ENCODE measurements around the gene ARHGAP33.

Gene ARHGAP33

DNA sequence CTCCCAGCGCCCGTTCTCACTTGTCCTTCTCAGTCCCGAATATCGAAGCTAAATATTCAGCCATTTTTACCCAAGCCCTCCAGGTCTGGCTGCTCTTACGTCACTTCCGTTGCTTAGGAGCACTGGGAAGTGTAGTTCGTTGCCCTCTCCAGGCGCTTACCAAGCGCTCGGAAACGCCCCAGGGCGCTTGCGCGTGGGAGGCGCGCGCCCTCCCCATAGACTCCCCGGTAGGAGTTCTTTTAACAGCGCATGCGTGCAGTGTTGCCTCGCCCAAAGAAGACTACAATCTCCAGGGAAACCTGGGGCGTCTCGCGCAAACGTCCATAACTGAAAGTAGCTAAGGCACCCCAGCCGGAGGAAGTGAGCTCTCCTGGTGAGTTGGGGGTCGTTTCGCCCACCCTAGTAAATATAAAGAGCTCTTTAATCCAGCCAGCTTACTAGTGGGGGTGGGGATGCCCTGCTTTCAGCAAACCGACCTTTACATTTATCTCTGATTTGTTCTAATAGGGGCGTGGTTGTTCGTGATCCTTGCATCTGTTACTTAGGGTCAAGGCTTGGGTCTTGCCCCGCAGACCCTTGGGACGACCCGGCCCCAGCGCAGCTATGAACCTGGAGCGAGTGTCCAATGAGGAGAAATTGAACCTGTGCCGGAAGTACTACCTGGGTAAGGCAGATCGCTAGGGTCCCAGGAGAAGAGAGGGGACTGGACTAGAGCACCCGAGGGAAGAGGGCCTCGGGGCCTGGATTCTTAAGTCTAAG is 29.9 kb upstream of the ARHGAP33 start, which contains the start of the genes PSENEN and U2AF1L4:
TSS of gene PSENEN (plus strand) at position 324 of the 759 bp plus-strand sequence. CDS start at position 604, 280 bp downstream.
TSS of gene U2AF1L4 (minus strand) at position 91 of the 759 bp plus-strand sequence. CDS start at position 64, 27 bp downstream.
- H3K9me3 Mint-ChIP-seq: no peaks in the 10 kb centered on the region
- H3K4me3 Mint-ChIP-seq: peak within 1 kb of the TSS; percentile 97
- H3K27me3 Mint-ChIP-seq: no peaks in the 10 kb centered on the region
- intact Hi-C loops (cut with micrococcal nuclease): loop anchor here (5.0 to 10.0 kb wide), 3 partner anchors 101 to 307 kb away; partner anchors contain the start of genes COX6B1, ETV2, HCST and NFKBID
- H3K36me3 Mint-ChIP-seq (ENCODE audit: low read depth): peaks cover 76% of the 10 kb centered on the region
- peaks cover 73% of the 10 kb centered on the region for H3K4me1 Mint-ChIP-seq (ENCODE audit: low read depth)
- peak within 1 kb of the TSS; percentile 99 for H3K27ac Mint-ChIP-seq

DNA sequence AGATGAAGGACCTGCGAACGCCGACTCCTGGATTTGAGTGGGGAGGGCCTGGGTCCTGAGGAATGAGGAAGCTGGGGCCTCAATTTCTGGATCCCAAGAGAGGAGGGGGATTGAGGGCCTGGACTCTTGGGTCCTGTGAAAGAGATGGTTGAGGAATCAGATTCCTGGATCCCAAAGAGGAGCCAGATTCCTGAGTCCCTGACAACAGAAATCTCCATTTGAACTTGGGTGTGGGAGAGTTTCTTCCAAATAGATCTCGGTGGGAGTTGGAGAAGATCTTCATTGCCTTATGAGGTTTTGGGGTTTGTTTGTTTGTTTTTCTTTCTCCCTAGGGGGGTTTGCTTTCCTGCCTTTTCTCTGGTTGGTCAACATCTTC is 29.3 kb upstream of the ARHGAP33 start:
- Mint-ChIP-seq H3K36me3 (ENCODE audit: low read depth) (peaks cover 70% of the 10 kb centered on the region), H3K4me3 (peak overlapping the region; percentile 97), H3K27me3 (no peaks in the 10 kb centered on the region), H3K4me1 (ENCODE audit: low read depth) (peaks cover 70% of the 10 kb centered on the region), H3K9me3 (no peaks in the 10 kb centered on the region), H3K27ac (peak overlapping the region; percentile 99)
- intact Hi-C loops (cut with micrococcal nuclease): loop anchor here (5.0 to 10.0 kb wide), 3 partner anchors 101 to 306 kb away; partner anchors contain the start of genes COX6B1, ETV2, HCST and NFKBID

DNA sequence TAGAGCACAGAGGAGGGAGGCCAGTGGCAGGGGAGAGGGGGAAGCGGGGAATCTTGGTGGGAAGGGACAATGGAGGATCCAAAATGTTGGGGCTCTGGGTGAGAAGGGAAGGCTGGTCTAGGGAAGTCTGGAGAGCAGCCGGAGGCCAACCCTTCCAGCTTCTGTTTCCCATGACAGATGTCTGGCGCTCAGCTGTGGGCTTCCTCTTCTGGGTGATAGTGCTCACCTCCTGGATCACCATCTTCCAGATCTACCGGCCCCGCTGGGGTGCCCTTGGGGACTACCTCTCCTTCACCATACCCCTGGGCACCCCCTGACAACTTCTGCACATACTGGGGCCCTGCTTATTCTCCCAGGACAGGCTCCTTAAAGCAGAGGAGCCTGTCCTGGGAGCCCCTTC is 28.8 kb upstream of the ARHGAP33 start:
- peak overlapping the region; percentile 97 for H3K4me3 Mint-ChIP-seq
- peaks cover 70% of the 10 kb centered on the region for H3K4me1 Mint-ChIP-seq (ENCODE audit: low read depth)
- H3K36me3 Mint-ChIP-seq (ENCODE audit: low read depth): peaks cover 69% of the 10 kb centered on the region
- H3K27me3 Mint-ChIP-seq: no peaks in the 10 kb centered on the region
- H3K9me3 Mint-ChIP-seq: no peaks in the 10 kb centered on the region
- peak overlapping the region; percentile 99 for H3K27ac Mint-ChIP-seq
- intact Hi-C loops (cut with micrococcal nuclease): loop anchor here (5.0 to 10.0 kb wide), 3 partner anchors 102 to 306 kb away; partner anchors contain the start of genes COX6B1, ETV2, HCST and NFKBID

DNA sequence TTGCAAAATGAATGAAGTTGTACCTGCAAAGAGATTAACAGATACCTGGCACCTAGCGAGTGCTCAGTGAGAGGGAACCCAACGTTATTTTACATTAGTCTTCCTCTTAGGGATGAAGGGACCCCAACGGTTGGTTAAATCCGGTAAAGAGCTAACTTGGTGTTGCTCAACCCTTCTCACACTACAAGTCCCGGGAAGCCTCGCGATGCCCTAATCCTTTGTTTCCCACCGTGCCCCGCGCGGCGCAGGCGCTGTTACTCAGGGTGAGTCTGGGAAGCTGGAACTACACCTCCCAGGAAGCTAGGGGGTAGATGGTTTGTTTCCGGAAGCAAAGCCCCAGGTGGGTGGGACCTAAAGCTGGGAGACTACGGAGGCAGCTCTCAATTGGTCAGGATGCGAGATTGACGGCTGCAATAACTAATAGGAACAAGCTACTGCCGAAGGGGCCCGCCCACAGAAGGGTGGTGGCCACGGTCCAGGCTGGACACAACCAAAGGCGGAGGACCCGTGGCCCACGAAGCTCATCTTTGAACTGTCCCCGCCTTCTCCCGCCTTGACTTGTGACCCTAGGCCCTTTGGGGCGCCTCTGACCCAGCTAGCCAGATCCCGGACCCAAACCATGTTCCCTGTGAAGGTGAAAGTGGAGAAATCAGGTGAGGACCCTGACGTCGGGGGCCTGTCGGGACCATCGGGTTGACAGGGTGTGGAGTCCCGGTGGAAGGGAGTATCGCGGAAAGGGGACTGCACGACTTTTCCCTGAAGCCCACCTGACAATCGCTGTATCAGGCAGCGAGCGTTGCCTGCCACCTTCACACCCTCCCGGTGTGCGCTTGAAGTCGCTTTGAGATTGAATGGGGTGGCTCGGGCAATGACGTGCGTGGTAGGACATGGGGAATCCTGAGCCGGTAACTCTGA is 27.0 kb upstream of the ARHGAP33 start, which contains the start of gene LIN37:
TSS of gene LIN37 (plus strand) at position 471 of the 915 bp plus-strand sequence. CDS start at position 620, 149 bp downstream.
- H3K27me3 Mint-ChIP-seq: no peaks in the 10 kb centered on the region
- peaks cover 64% of the 10 kb centered on the region for H3K4me1 Mint-ChIP-seq (ENCODE audit: low read depth)
- H3K27ac Mint-ChIP-seq: peak within 1 kb of the TSS; percentile 86
- peaks cover 71% of the 10 kb centered on the region for H3K36me3 Mint-ChIP-seq (ENCODE audit: low read depth)
- no peaks in the 10 kb centered on the region for H3K9me3 Mint-ChIP-seq
- H3K4me3 Mint-ChIP-seq: peak within 1 kb of the TSS; percentile 92
- intact Hi-C loops (cut with micrococcal nuclease): loop anchor here (1.0 to 10.0 kb wide), 6 partner anchors 10 to 304 kb away; partner anchors contain the start of genes COX6B1, ETV2, HCST and NFKBID

DNA sequence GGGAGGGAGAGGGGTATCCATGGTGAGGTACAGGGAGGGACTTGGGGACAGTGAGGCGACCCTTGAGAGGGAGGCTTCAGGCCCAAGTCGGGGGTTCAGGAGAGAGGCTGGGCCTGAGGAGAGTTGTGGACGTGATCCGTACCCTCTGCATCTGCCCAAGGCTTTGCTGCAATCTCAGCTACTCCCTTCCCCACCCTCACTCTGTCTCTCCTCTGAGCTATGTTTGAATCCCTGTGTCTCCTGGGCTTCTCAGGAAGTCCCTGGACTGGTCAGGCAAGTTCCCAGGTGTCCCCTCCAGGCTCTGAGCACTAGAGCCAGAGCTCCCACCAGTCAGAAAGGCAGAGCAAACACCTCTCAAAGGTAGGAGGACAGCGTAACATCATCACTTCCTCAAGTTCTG is 25.2 kb upstream of the ARHGAP33 start:
- H3K27ac Mint-ChIP-seq: peak overlapping the region; percentile 86
- peaks cover 58% of the 10 kb centered on the region for H3K4me1 Mint-ChIP-seq (ENCODE audit: low read depth)
- intact Hi-C loops (cut with micrococcal nuclease): no loop called here
- no peaks in the 10 kb centered on the region for H3K9me3 Mint-ChIP-seq
- H3K27me3 Mint-ChIP-seq: peaks cover 11% of the 10 kb centered on the region
- H3K4me3 Mint-ChIP-seq: no peak overlapping the region
- H3K36me3 Mint-ChIP-seq (ENCODE audit: low read depth): peaks cover 73% of the 10 kb centered on the region

DNA sequence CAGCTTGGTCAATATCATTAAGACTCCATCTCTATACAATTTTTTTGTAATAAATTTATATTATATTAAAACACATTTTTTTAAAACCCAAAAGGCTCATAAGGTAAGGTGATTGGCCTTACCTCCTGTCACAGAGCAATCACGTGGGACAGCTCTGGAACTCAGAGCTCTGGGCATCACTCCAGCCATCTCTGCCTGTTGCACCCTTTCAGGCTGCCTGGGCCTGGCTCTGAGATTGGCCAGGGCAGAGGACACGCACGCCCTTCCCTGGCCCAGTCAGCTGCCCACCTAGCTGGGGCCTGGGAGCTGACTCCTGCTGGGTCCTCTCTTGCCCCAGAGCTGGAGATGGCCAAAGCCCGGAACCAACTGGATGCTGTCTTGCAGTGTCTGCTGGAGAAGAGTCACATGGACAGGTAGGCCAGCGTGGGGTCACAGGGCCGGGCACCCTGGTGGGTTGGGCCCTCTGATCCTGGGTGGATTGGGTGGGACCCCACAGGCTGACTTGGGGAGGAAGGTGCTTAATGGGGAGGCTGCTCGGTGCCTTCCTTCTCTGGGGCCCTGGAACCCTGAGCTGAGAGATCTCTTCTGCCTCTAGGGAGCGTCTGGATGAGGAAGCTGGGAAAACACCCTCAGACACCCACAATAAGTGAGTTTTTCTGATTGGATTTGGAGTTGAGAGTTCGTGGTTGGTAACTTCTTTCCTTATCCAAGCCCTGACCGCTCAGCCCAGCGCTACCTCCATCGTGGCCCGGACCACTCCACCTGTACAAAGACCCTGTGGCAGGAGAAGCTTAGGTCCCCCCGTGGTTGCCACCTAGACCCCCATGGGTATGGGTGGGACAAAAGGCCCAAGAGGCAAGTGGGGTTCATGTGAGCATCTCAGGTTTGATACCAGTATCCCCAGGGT is 23.3 kb upstream of the ARHGAP33 start:
- Mint-ChIP-seq H3K36me3 (ENCODE audit: low read depth) (peaks cover 65% of the 10 kb centered on the region), H3K27me3 (peaks cover 29% of the 10 kb centered on the region), H3K4me3 (no peak overlapping the region), H3K4me1 (ENCODE audit: low read depth) (peaks cover 58% of the 10 kb centered on the region), H3K27ac (no peak overlapping the region), H3K9me3 (no peaks in the 10 kb centered on the region)
- intact Hi-C loops (cut with micrococcal nuclease): no loop called here

DNA sequence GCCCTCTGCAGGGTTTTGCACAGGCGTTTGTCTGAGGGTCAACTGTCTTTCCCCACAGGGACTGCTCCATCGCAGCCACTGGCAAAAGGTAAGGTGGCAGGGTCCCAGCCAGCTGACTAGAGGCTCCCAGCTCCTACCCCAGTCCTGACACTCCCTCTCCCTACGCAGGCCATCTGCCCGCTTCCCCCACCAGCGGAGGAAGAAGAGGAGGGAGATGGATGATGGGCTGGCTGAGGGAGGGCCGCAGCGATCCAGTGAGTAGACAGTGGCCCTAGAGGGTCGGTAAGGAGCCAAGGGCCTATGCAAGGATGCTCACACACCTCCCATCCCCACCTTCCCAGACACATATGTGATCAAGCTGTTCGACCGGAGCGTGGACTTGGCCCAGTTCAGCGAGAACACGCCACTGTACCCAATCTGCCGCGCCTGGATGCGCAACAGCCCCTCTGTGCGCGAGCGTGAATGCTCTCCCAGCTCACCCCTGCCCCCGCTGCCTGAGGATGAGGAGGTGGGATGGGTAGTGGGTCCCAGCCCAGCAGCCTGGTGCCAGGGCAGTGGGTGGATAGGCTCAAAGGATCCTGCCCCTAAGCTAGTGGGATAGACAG is 22.5 kb upstream of the ARHGAP33 start:
- Mint-ChIP-seq H3K4me3 (no peak overlapping the region), H3K27ac (no peak overlapping the region), H3K36me3 (ENCODE audit: low read depth) (peaks cover 64% of the 10 kb centered on the region), H3K27me3 (peaks cover 30% of the 10 kb centered on the region), H3K4me1 (ENCODE audit: low read depth) (peaks cover 60% of the 10 kb centered on the region), H3K9me3 (no peaks in the 10 kb centered on the region)
- intact Hi-C loops (cut with micrococcal nuclease): no loop called here

DNA sequence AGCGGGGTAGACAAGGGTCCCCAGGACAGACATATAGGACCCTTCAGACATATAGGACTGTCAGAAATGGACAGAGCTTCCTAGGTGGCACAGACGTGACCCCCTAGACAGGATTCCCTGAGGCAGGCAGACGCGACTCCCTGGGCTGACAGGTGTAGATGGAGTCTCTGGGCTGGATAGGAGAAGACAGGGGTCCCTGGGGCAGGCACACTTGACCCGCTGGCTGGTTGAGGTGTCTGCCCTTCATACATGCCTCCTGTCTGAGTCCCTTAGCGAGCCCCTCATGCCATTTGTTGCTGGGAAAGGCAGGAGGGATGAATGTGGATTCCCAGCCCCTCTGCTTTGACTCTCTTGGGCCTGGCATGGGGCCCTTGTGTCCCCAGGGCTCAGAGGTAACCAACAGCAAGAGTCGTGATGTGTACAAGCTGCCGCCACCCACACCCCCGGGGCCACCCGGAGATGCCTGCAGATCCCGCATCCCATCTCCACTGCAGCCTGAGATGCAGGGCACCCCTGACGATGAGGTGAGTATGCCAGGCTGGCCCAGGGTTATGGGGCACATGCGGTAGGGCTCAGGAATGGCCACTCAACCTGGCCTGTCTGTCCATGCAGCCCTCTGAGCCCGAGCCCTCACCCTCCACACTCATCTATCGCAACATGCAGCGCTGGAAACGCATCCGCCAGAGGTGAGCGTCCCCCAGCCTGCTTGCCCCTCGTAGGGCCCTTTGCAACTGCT is 21.6 kb upstream of the ARHGAP33 start:
- peaks cover 63% of the 10 kb centered on the region for H3K36me3 Mint-ChIP-seq (ENCODE audit: low read depth)
- peaks cover 30% of the 10 kb centered on the region for H3K27me3 Mint-ChIP-seq
- H3K4me3 Mint-ChIP-seq: no peak overlapping the region
- intact Hi-C loops (cut with micrococcal nuclease): no loop called here
- no peak overlapping the region for H3K27ac Mint-ChIP-seq
- H3K4me1 Mint-ChIP-seq (ENCODE audit: low read depth): peaks cover 57% of the 10 kb centered on the region
- no peaks in the 10 kb centered on the region for H3K9me3 Mint-ChIP-seq

DNA sequence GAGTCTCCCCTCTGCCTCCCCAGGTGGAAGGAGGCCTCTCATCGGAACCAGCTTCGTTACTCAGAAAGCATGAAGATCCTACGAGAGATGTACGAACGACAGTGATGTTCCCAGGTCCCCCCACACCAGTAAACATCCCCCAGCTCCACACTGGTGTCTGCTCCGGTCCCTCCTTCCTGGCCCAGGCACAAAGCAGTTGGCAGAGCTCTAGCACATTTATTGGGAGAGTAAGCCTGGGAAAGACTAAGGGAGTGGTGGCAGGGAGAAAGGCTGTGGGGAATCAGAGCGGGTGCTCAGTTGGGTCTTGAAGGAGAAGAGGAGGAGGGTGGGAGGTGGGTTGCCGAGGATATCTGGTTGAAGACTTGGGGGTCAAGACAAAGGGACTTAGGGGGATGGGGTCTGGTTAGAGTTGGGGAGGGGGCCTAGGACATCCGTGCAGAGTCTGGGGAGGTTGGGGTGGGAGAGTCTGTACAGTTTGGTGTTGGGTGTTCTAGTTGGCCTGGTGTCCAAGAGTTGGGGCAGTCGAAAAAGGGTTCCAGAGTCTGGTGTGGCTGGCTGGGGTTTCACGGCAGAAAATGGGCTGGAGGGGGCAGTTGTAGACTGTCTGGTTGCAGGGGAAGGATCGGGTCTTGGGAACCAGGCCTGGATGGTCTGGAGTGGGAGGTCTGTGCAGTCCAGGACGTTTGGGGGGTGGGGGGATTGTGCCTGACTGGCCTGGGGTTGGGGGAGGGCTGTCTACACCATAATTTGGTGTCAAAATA is 20.8 kb upstream of the ARHGAP33 start:
- Mint-ChIP-seq H3K27ac (peak overlapping the region; percentile 25), H3K4me1 (ENCODE audit: low read depth) (peaks cover 57% of the 10 kb centered on the region), H3K9me3 (no peaks in the 10 kb centered on the region), H3K27me3 (peaks cover 30% of the 10 kb centered on the region), H3K4me3 (peak overlapping the region; percentile 51), H3K36me3 (ENCODE audit: low read depth) (peaks cover 68% of the 10 kb centered on the region)
- intact Hi-C loops (cut with micrococcal nuclease): no loop called here

DNA sequence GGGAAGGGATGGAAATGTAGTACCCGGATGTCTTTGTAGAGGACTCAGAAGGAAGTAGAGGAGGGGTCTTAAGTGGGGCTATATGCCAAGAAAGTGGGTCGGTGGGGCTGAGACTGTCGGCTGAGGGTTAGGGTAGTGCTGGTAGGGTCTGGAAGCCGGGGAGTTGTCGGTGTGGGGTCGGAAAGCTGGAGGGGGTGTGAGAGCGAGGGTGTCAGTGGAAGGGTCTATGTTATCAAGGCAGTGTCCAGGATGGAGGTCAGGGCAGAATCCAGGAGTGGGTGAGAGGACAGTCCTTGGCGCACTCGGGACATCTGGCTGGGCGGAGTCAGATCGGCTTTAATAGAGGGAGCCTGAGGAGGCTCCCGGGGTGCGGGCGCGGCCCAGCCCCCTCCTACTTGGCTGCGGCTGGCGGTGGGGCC is 20.2 kb upstream of the ARHGAP33 start:
- peaks cover 54% of the 10 kb centered on the region for H3K4me1 Mint-ChIP-seq (ENCODE audit: low read depth)
- intact Hi-C loops (cut with micrococcal nuclease): no loop called here
- H3K4me3 Mint-ChIP-seq: peak overlapping the region; percentile 51
- H3K36me3 Mint-ChIP-seq (ENCODE audit: low read depth): peaks cover 68% of the 10 kb centered on the region
- peaks cover 30% of the 10 kb centered on the region for H3K27me3 Mint-ChIP-seq
- H3K27ac Mint-ChIP-seq: peak overlapping the region; percentile 25
- H3K9me3 Mint-ChIP-seq: no peaks in the 10 kb centered on the region

DNA sequence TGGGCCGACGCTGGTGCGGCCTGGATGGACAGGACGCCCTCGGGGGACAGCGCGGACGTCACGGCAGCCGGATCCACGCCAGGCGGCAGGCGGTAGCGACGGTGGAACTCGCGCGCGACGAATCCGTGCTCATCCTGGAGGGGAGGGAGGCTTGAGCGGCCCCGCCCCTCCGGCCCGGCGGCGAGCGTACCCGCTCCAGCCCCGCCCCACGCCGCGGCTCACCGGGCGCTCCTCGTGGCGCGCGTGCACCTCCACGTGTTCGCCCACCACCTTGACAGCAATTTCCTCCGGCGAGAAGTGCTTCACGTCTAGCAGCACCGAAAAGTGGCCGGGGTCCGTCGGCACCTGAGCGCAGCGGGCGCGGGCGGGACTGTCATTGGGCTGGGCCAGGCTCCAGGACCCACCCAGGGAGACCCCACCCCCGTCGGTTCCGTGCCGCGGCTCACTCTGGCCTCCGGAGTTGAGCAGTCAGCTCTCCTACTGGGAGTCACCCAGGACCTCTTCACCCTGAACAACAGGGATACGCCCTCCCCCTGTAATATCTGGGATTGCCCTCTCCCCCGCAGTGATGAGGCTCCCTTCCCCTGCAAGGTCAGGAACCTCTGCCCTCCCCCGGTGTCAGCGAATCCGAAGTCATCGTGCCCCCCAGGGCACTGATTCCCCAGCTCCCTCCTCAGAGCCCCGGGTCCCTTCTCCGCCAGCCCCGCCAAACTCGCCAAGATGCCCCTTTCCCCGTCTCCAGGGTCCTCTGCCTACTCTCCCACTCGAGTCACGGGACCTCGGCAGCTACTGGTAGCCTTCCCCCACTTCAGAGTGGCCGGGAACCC is 19.6 kb upstream of the ARHGAP33 start:
- peaks cover 50% of the 10 kb centered on the region for H3K4me1 Mint-ChIP-seq (ENCODE audit: low read depth)
- no peaks in the 10 kb centered on the region for H3K9me3 Mint-ChIP-seq
- H3K27me3 Mint-ChIP-seq: peaks cover 30% of the 10 kb centered on the region
- intact Hi-C loops (cut with micrococcal nuclease): no loop called here
- peak overlapping the region; percentile 91 for H3K4me3 Mint-ChIP-seq
- H3K36me3 Mint-ChIP-seq (ENCODE audit: low read depth): peaks cover 71% of the 10 kb centered on the region
- peak overlapping the region; percentile 88 for H3K27ac Mint-ChIP-seq

Measured in dendritic cell treated with granulocyte-macrophage colony-stimulating factor and Interleukin-4, amounts not matched to agents 40 ng/mL and 50 ng/mL, for 4 days (primary cell).